Stimulated activated CD8-positive, alpha-beta memory T cell treated with anti-CD3 and anti-CD28 coated beads, Interleukin-12 subunit alpha, Interleukin-12 subunit beta, amount 100 ng/mL, for 4 hours (primary cell): ENCODE measurements around the gene CSNK2A1.

ENCODE experiments used
- DNase-seq: peaks from one replicate; pipeline ENCODE4 v3.0.0-alpha.2; 2020; ENCODE audit warnings: low read depth

The CSNK2A1 gene

DNA sequence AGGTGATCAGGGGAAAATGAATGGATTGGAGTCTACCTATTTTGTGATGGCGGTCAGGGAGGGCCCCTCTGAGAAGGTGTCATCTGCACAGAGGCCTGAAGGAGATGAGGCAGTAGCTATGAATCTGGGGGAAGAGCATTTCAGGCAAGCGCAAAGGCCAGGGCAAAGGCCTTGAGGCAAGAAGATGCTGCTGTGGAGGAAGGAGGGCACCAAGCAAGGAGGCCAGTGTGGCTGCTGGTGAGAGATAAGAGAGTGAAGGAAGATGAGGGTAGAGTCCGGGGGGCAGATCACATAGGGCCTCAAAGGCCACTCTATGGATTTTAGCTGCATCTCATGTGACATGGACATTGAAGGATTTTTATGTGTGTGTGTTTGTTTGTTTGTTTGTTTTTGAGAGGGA is 20.6 kb upstream of the CSNK2A1 start:
- no peak for DNase-seq

DNA sequence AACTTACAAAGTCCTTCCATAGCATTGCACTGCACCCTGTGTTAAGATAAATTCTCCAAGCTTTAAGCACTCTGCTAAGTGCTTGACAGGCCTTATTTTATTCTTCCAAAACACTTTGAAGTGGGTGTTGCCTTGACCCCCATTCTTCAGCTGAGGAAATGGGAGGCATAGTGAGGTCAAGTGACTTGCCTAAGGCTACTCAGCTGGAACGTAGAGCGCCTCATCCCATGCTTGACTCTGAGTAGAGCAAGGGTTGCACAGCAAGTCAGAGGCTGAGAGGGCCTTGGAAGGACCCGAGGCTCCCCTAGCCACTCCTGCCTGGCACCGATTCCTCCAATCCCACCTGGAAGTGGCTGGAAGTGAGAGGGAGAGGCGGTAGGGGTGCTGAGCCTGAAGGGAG is 19.6 kb upstream of the CSNK2A1 start:
- no peak for DNase-seq

DNA sequence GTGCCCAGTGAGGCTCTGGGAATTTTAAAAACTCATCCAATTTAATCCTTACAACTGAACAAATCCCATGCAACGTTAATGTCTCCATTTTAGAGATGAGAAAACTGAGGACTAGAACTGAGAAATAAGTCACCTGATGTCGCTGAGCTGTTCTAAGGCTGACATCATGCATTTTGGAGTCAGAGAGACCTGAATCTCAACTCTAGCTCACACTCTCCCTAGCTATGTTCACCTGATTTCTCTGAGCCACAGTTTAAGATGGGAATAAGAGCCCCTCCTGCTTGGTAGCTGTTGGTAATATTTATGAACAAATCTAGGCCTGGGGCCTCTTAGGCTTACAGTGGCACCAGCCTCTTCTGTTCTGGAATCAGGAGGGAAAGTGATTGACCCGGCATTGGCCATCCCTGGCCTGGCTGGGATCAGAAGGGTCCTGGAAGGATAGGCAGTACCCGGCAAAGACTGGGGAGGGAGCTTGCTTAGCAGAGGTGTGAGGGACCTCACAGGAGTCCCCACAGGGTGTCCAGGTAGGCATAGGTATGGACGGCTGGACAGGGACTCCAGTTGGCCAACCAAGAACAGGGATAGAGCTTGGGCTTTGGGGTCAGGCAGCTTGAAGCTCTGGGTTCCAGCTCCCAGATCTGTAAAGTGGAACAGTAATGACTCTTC is 18.8 kb upstream of the CSNK2A1 start:
- no peak for DNase-seq

DNA sequence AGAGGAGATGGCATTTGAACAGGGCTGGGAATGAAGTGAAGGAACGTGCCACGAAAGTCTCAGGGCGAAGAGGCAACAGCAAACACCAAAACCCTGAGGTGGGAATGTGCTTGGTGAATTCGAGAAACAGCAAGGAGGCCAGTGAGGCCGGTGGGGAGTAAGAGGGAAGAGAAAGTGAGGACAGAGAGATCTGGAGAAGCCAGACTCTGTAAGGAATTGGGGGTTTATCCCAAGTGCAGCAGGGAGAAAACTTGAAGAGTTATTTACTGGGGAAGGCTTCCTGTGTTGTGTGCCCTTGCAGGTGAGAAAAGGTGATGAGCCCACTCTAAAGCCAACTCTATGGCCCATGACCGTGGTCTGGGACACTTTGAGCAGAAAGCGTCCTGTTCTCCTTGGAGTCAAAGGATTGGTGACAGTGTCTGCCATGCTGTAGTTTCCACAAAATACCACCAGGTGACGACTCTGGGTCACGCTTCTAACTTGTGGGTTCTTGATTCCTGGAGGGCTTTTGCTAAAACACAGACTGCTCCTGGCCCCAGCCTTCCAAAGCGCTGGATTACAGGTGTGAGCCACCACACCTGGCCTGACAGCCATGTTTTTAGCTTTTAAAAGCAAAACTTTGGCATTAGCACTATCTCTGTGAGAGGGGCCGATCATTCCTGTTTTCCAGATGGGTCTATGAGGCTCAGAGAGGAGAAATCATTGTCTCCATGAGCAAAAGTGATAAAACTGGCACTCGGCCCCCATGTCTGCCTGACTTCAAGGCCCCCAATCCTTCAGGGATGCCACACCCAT is 18.0 kb upstream of the CSNK2A1 start:
- no peak for DNase-seq

DNA sequence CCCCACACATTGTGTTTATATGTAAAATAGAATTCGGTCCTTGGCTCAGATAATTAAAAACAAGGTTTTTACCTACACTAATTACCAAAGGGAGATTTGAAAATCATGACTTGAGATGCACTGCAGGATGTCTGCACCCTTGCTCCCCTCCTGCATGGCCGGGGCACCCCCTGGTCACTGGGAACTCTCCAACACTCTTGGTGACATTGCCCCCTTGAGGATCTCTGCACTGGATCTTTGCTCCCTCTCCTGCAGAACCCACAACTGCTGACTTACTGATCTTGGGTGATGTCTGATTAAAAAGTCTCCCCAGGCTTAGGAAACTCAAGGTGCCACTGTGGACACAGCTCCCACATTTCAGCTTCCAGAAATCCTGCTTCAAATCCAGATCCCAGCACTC is 17.1 kb upstream of the CSNK2A1 start:
- DNase-seq: no peak

DNA sequence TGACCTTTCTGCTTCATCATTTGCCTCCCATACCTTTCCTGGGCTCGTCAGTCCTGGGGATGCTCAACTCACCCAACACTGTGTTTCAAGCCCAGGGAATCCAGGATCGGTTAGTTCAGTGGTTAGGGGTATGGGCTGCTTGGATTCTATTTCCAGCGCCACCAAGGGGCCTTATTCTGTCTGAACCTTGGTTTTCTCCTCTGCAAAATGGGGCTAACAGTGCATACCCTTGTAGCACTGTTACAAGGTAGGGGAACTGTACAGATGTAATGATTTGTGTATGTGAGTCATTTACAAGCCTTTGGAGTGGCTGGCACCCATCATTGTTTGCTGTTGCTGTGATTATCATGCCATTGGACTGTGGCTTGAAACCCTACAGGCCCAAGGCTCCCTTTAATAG is 14.5 kb upstream of the CSNK2A1 start:
- no peak for DNase-seq

DNA sequence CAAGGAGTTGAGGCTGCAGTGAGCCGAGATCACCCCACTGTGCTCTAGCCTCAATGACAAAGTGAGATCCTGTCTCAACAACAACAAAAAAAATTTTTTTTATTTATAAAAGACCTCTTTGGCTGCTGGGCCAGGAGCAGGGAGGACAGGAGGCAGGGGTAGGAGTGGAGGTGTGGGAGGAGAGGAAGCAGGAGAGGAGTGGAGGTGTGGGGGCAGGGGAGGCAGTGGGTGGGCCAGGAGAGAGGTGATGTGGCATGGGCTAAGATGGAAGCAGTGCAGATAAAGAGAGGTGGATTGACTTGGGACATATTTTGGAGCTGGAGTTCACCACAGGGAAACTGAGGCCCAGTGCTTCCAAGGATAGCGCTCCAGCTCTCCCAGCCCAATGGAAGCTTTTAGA is 13.4 kb upstream of the CSNK2A1 start:
- DNase-seq: no peak

DNA sequence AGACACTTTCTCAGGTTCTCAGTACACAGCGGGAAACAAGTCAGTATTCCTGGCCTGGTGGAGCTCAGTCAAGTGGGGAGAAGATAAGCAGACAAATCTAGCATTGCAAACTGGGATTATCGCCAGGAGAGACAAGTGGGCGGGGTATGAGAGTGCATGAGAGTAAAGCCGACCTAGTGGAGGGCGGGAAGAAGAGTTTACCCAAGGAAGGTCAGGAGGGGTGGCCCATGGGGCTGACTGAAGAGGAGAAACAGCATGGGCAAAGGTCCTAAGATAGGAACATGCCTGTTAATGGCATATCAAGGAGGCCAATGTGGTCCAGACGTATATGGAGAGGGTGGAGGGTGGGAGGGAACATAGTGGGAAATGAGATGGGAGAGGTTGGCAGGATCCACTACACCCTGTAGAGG is 12.4 kb upstream of the CSNK2A1 start:
- no peak for DNase-seq

DNA sequence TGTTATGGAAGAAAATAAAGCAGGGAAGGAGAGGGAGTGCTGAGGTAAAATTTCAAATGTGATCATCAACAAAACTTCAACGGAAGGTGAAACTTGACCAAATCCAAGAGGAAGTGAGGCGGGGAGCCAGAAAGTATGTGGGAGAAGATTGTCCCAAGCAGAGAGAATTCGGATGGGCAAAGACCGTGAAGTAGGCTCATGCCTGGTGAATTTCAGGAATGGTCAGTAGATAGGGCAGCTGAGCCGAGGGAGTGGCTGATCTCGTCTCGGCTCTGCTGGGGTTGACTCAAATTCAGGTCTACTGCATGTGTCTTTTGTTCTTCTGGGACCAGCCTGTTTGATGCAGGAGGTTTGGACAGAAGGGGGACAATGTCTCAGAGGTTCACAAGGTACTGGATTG is 7.0 kb upstream of the CSNK2A1 start:
- no peak for DNase-seq

DNA sequence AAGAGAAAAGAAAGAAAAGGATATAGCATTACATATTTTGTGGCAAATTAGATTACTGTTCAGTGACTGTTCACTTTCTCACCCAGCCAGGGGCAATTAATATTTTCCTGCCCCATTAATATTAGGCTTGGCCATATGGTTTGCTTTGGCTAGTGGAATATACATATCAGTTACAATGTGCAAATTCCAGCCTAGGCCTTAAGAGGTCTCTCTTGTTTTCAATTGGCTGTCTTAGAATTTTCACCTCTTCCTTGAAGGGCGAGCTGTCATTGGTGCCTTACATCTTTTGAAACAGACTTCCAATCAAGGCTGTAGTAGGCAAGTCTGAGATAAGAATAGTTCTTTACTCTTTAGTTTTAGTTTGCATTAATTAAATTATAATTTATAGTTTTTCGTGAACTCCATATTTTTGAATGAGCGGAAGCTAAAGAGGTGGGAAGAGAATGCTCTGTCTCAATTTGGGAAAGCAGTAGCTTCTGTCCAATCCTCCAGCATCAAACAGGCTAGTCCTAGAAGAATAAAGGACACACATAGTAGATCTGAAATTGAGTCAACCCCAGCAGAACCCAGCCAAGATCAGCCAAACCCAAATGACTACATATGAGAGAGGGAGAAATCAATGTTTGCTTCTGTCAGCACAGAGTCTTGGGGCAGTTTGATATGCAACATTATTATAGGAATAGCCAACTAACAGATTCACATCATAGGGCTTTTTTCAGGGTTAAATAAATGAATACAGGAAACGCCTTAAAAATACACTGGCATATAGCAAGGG is 6.3 kb upstream of the CSNK2A1 start:
- DNase-seq: no peak

DNA sequence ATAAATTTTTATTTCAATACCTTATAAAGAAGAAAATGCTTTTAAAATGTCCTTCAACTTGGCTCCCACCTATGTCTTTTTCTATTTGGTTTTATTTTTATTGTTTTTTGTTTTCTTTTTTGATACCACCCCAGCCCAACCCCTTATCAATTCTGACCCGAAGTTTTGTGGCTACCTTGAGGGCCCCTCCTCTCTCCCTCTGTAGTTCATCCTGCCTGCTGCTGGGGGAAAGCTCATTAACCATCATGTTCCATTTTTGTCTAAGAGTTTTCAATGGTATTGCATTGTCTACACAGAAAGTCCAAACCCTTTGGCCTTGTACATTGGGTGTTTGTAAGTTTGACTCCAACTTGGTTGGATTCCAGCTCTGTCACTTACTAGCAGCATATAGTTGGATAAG is 5.3 kb upstream of the CSNK2A1 start:
- no peak for DNase-seq

DNA sequence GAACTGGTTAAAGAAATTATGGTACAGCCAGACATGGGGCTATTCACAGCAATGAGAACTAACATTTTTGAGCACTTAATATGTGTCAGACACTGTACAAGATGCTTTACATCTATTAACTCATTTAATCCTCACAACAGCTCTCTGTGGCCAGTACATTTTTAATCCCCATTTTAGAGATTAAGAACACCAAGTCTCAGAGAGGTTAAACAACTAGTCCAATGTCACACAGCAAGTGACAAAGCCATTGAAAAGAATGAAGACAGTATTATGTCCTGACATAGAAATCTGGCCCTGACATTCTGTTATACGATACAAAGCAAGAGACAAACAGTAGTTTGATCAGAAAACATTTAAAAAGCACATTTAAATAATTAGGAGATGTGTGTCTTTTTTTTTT is 3.8 kb upstream of the CSNK2A1 start:
- no peak for DNase-seq

DNA sequence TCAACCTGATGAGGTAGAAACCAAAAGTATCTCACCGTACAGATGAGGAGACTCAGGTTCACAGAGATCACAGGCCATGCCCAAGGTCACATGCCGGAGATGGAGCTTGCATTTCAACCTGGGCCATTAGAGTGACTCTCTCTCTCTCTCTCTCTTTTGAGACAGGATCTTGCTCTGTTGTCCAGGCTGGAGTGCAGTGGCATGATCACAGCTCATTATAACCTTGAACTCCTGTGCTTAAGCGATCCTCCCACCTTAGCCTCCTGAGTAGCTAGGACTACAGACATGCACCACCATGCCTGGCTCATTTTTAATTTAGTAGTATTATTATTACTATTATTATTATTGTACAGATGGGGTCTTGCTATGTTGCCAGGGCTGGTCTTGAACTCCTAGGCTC is 2.8 kb upstream of the CSNK2A1 start:
- no peak for DNase-seq

DNA sequence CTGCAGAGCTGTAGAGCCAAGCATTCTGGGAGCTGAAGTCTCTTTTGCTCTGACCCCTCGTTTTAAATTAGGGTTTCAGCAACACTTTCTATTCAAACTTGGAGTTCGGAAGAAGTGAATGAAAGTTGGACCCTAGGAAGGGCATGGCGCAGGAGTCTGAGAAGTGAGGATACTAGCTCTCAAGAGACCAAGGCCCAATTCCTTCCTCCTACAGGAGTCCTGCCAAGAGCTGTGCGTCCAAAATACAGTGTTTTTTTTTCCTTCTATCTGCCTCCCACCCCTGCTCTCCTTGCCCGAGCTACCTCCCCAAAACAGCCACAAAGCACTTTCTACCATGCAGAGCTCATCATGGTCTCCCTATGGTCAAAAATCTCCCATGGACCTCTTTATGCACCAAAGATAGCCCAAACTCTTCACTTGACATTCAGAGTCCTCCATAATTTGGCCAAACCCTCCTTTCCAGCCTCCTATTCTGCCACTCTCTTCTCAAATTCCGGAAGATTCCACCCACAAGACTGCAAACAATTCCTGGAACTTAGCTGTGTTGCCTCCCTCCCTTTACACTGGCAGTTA is 649 bp upstream of the CSNK2A1 start:
- no peak for DNase-seq

DNA sequence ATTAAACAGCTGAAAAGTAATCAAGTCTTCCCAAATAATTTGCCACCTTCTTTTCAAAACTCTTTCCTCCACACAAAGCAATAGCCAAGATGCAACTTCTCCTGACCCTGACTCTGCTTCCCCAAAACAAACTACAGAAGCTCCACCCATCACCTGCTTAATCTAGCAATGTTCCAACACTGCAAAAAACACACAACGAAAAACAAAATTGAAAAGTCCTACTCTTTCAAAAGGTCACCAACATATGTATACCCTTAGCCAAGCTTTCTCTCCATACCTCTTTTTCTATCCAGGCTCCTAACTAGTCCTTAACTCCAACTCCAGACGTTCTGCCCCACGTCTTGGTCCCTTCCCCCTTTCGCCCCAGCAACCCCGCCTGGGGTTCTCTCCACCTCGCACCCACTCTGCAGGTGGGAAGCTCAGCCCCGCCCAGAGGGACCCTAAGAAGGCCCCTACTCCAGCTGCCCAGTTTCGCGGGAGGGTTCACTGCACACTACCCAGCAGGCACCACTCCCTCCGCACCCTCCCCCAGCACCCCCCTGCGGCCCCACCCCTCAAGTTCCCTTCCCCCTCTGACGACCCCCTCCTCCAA is 717 bp downstream of the CSNK2A1 start:
- DNase-seq: no peak

DNA sequence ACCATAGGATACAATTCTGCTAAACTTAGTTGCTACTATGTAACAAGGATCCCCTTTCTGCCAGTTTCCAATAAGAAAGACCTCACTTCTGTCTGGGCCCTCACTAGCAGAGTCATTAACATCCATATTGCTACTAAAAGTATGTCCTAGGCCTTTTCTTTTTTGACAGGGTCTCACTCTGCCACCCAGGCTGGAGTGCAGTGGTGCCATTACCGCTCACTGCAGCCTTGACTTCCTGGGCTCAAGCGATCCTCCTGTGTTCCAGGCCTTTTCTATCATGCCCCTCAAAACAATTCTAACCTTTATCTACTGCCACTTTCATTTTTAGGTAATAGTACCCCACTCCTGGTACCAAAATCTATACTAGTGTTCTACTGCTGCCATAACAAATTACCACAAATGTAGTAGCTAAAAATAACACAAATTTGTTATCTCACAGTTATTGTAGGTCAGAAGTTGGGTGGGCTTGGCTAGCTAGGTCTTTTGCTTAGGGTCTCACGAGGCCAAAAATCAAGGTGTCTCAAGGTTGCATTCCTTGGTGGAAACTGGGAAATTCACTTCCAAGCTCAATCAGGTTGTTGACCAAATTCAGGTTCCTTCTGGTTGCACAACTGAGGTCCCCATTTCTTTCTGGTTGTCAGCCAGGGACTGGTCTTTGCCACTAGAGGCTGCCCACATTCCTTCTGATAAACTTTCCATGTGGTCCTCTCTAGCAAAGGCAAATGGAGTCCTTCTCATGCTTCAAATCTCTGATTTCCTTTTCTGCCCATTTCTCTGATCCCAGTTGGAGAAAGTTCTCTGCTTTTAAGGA is 3.0 kb downstream of the CSNK2A1 start:
- no peak for DNase-seq

DNA sequence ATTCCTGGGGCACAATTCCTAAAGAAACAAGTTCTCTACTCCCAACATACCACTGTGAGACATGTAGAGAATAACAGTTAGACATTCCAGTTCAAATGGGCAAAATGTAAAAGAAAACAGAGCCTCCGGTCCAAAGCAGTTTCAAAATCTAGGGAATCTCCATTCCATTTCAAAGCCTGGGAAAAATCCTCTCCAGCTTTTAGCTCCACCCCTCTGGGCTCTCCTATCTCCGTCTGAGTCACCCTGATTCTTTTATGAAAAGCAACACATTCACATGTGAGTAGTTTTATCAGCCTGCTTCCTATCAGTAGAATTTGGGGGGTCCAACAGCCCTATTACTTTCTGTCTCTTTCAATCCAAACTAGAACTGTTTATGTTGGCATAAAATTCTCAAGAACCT is 3.7 kb downstream of the CSNK2A1 start:
- DNase-seq: no peak

DNA sequence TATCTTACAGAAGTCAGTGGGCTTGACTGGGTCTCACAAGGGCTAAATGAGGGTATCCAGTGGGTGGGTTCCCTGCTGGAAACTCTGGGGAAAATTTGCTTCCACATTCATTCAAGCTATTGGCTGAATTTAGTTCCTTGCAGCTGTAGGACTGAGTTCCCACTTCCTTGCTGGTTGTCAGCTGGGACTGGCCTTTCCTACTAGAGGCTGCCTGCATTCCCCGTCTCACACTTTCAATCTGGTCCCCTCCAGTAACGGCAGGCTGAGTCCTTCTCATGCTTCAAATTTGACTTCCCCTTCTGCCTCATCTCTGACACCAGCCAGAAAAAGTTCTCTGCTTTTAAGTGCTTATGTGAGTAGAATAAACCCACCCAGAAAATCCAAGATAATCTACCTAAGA is 4.4 kb downstream of the CSNK2A1 start:
- no peak for DNase-seq

DNA sequence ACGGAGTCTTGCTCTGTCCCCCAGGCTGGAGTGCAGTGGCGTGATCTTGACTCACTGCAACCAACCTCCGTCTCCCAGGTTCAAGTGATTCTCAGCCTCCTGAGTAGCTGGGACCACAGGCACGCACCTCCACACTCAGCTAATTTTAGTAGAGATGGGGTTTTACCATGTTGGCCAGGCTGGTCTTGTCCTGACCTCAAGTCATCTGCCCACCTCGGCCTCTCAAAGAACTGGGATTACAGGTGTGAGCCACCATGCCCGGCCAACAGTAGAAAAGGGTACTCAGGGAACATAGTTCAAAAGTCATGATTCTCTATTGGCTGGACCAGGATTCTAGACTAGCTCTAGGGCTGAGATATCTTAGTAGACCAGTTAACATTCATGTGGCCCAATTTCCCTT is 5.6 kb downstream of the CSNK2A1 start:
- no peak for DNase-seq

DNA sequence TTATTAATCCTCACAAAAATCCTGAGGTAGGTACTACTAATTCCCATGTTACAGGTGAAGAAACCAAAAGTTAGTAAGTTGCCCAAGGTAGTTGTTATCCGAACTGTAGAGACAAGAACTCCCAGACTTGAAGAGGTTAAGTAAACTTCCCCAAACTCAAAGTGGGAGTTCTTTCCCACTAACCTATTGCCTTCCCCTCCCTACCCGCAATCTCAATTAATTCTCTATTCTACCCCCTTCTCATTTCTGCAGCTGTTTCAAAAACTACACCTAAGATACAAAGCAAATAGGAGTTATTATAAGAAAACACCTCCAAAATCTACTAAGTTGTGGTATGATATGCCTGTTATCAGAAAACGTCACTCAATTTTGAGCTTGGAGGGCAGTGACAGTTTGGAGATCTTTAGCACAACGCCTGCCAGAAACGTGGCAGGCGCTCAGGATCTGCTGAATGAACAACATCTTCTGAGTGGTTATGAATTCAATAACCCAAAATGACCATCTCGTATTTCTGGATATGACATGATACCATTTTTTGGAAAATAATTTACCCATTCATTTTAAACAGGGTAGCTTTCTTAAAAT is 7.1 kb downstream of the CSNK2A1 start:
- no peak for DNase-seq

DNA sequence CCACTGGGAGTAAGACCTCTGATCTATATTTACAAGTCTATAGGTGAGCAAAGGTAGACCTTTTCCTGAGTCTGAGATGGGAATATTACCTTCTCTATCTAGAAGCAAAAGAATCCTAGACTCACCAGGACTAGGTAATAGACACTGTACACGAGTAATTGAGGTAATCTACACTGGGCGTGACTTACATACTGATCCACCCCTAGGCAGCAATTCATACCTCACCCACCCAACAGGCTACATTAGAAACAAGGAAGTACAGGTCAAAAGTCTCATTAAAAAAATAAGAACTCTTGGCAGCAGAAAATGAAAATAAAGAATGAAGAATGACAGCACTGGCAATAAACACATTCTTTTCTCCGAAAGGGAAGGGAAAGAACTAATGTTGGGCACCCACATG is 7.6 kb downstream of the CSNK2A1 start:
- DNase-seq: no peak
